K562 (cell line): ENCODE data around the gene ANKRD36B. TPM values are rescaled to one million over a fixed set of nuclear protein-coding genes. Genes with fewer than 3 reads are reported as not detected.
"Not testable (repeated sequence)": the region's sequence is repeated elsewhere in the genome, so short reads cannot be mapped to it uniquely, and the experiment has no call there.

ENCODE experiments used
- ATAC-seq: fragments of 200-7000 bp; cut with Tn5 transposase; 3 replicates; pipeline ENCODE4 v1.9.1; 2020; ENCODE audit warnings: moderate library complexity
- BruUV-seq: library from RNA; stranded (reverse); fragments of 400-500 nt; replicated peaks from 2 replicates; lab custom pipeline; 2021; lab: Mats Ljungman, UMichigan
- CTCF ChIA-PET: fragments of 300-600 bp; formaldehyde crosslinking; extraction: SDS; loops from one replicate; lab custom pipeline; 2021; ENCODE audit warnings: low intra/inter-chr PET ratio; lab: Yijun Ruan, JAX
- POLR2A ChIA-PET: fragments of 300-600, 350-650 bp; sonication (Branson Sonifier 250); formaldehyde crosslinking; extraction: SDS; loops from one replicate; lab custom pipeline; 2021; ENCODE audit warnings: antibody characterized with exemption, inconsistent platforms; lab: Yijun Ruan, JAX
- DNase-seq, 4 experiments: peaks; one replicate each; pipeline versions ENCODE4 v3.0.0 to v3.0.0-alpha.2; 2011 to 2018; ENCODE audit warnings: low spot score in 3 of 4, mixed read lengths in 3 of 4; ENCODE audit errors: extremely low read depth in 1 of 4
- FAIRE-seq: peaks from 2 replicates; lab custom pipeline; 2011; peaks lifted over from hg19 to GRCh38; lab: Jason Lieb, UNC
- H2AFZ ChIP-seq: 2 replicates; pipeline ENCODE4 v1.6.0; 2011; ENCODE audit warnings: low read depth, low read length, control low read depth, inconsistent platforms
- H3K27ac ChIP-seq: fragments of 200-600 bp; 3 replicates; pipeline ENCODE4 v1.8.0; 2011; ENCODE audit warnings: low read depth, mild to moderate bottlenecking, control low read depth, inconsistent platforms, low read length, moderate library complexity, mixed read lengths; ENCODE audit errors: extremely low read depth
- H3K27me3 ChIP-seq, 2 experiments: fragments of 300-600 bp in 1 of 2; 2 replicates in 1 of 2; 3 replicates in 1 of 2; pipeline versions ENCODE4 v1.6.0 to v1.8.0; 2011; ENCODE audit warnings: inconsistent platforms in 2 of 2, low read length in 2 of 2, mild to moderate bottlenecking in 1 of 2, mixed read lengths in 1 of 2, moderate library complexity in 1 of 2; ENCODE audit not compliant: control insufficient read depth in 2 of 2, insufficient read depth in 2 of 2
- H3K36me3 ChIP-seq: fragments of 300-600 bp; 3 replicates; pipeline ENCODE4 v1.8.0; 2011; ENCODE audit warnings: mild to moderate bottlenecking, low read length, inconsistent platforms; ENCODE audit not compliant: control insufficient read depth, insufficient read depth
- H3K4me1 ChIP-seq, 2 experiments: fragments of 200-600 bp in 1 of 2; replicated peaks in 1 of 2; 2 replicates in 1 of 2; 3 replicates in 1 of 2; pipeline versions ENCODE4 v1.5.1 to v1.8.0; 2011; ENCODE audit warnings: inconsistent platforms in 2 of 2, low read length in 2 of 2, mild to moderate bottlenecking in 1 of 2, mixed read lengths in 1 of 2, moderate library complexity in 1 of 2; ENCODE audit not compliant: control insufficient read depth in 2 of 2, insufficient read depth in 2 of 2
- H3K4me2 ChIP-seq: 2 replicates; pipeline ENCODE4 v1.6.1; 2011; ENCODE audit warnings: low read length, control low read depth, inconsistent platforms, mixed read lengths; ENCODE audit not compliant: insufficient read depth
- H3K4me3 ChIP-seq: fragments of 200-600 bp; sonication (generic), shearing (Covaris generic); 2 replicates; pipeline ENCODE4 v1.5.1; 2016; ENCODE audit warnings: control low read depth, inconsistent platforms
- H3K79me2 ChIP-seq: fragments of 200-600 bp; 3 replicates; pipeline ENCODE4 v1.8.0; 2011; ENCODE audit warnings: low read length, inconsistent platforms; ENCODE audit not compliant: control insufficient read depth, insufficient read depth
- H3K9ac ChIP-seq, 2 experiments: 2 replicates each; pipeline versions ENCODE4 v1.6.0 to v1.6.1; 2011; ENCODE audit warnings: low read depth in 2 of 2, low read length in 2 of 2, control low read depth in 1 of 2, inconsistent platforms in 1 of 2, mild to moderate bottlenecking in 1 of 2, mixed read lengths in 1 of 2; ENCODE audit not compliant: insufficient read depth in 1 of 2
- H3K9me1 ChIP-seq: one replicate; pipeline ENCODE4 v1.6.0; 2011; ENCODE audit warnings: inconsistent platforms, mild to moderate bottlenecking, low read length, moderate library complexity; ENCODE audit not compliant: control insufficient read depth, insufficient read depth
- H3K9me3 ChIP-seq: replicated peaks from 2 replicates; pipeline ENCODE4 v1.5.1; 2011; ENCODE audit warnings: low read depth, low read length, inconsistent platforms; ENCODE audit not compliant: control insufficient read depth, insufficient read depth
- H4K20me1 ChIP-seq: replicated peaks from 2 replicates; pipeline ENCODE4 v1.6.1; 2011; ENCODE audit warnings: low read length, inconsistent platforms, mixed read lengths; ENCODE audit not compliant: control insufficient read depth, insufficient read depth
- ARID2 ChIP-seq: fragments of 450-650 bp; IDR thresholded peaks from 2 replicates; pipeline ENCODE4 v1.6.1; 2017; ENCODE audit warnings: antibody characterized with exemption, mild to moderate bottlenecking
- CTBP1 ChIP-seq: fragments of 450-650 bp; IDR thresholded peaks from 2 replicates; pipeline ENCODE4 v1.6.1; 2016; ENCODE audit warnings: borderline replicate concordance
- GATAD2B ChIP-seq: fragments of 450-650 bp; IDR thresholded peaks from 2 replicates; pipeline ENCODE4 v1.6.1; 2017; ENCODE audit warnings: mild to moderate bottlenecking, borderline replicate concordance
- KLF1 ChIP-seq: fragments of 450-650 bp; IDR thresholded peaks from 2 replicates; pipeline ENCODE4 v1.6.1; 2016; ENCODE audit warnings: missing genetic modification characterization, missing compliant biosample characterization
- MAX ChIP-seq: sonication (generic); formaldehyde crosslinking; IDR thresholded peaks from 2 replicates; pipeline ENCODE4 v1.9.0; 2022; ENCODE audit warnings: mild to moderate bottlenecking, missing genetic modification reagents
- PKNOX1 ChIP-seq: fragments of 450-650 bp; IDR thresholded peaks from 2 replicates; pipeline ENCODE4 v1.6.1; 2016
- RBFOX2 ChIP-seq: fragments of 200-400 bp; formaldehyde crosslinking; IDR thresholded peaks from 2 replicates; pipeline ENCODE4 v1.6.1; 2017; ENCODE audit warnings: low read depth, mild to moderate bottlenecking, low read length, moderate library complexity
- SIN3B ChIP-seq: fragments of 450-650 bp; IDR thresholded peaks from 2 replicates; pipeline ENCODE4 v1.6.1; 2017; ENCODE audit warnings: low read depth, mild to moderate bottlenecking, moderate library complexity
- ZBTB40 ChIP-seq, 2 experiments: fragments of 450-650 bp in 1 of 2; sonication (generic) in 1 of 2; formaldehyde crosslinking in 1 of 2; IDR thresholded peaks; 2 replicates each; pipeline versions ENCODE4 v1.7.1 to v1.9.0; 2016 to 2022; ENCODE audit warnings: inconsistent platforms in 1 of 2, mild to moderate bottlenecking in 1 of 2, missing genetic modification reagents in 1 of 2
- WGBS: fragments of 100-300 bp; shearing (Covaris generic); methylation state at CpG from one replicate; pipeline ENCODE4 v1.1.6; 2016; ENCODE audit warnings: low coverage, mixed read lengths; ENCODE audit not compliant: insufficient coverage; ENCODE audit errors: missing lambda C conversion rate; 5-methylcytosine and 5-hydroxymethylcytosine counted together
- in situ Hi-C: fragments of 300-500 bp; cut with MboI; formaldehyde crosslinking; loops from 4 replicates; pipeline ENCODE4 v1.15.0; 2018; ENCODE audit warnings: inconsistent platforms, mixed read lengths
- intact Hi-C: fragments of 100-400 bp; cut with micrococcal nuclease; formaldehyde crosslinking; loops from 2 replicates; pipeline ENCODE4 v1.14.2; 2022
- polyA plus RNA-seq, 8 experiments: library from polyadenylated mRNA; depleted of rRNA in 4 of 8; stranded (reverse) in 5 of 8; unstranded in 3 of 8; fragments of >200 nt; fragmentation: Nextera tagmentation in 2 of 8; fragmentation: Illumina TruSeq in 1 of 8; extraction: Ambion mirVana in 2 of 8; extraction: Trizol in 1 of 8; gene quantifications; 2 replicates each; pipeline versions ENCODE4 v1.2.1 to v1.2.3, GENCODE V29; 2011 to 2014; ENCODE audit warnings: inconsistent platforms in 1 of 8, missing spikeins in 1 of 8
- total RNA-seq, 7 experiments: library from RNA; depleted of rRNA in 6 of 7; stranded (reverse); fragments of >200 nt in 6 of 7; fragmentation: Illumina TruSeq in 2 of 7; extraction: Trizol in 2 of 7; gene quantifications; 2 replicates each; pipeline versions ENCODE4 v1.2.1 to v1.2.3, GENCODE V29; 2011 to 2021; ENCODE audit warnings: low replicate concordance in 1 of 7

Gene ANKRD36B
- total and polyA plus RNA-seq, 9 of the 15 experiments (the other 6 are each of a cell fraction or from before 2014, with no cell fraction given) = 7.6 to 40.9 (median 13.3) TPM

- Histone ChIP-seq H3K9ac (peak overlapping the region; percentile 77 to 90), H3K4me2 (peak overlapping the region; percentile 82), H3K4me3 (peak overlapping the region; percentile 56), H3K27ac (peak overlapping the region; percentile 77; the same call in 2 of the 3 replicates), H2AFZ (peak overlapping the region; percentile 99)
- H4K20me1 ChIP-seq; BruUV-seq; H3K4me1 ChIP-seq; H3K79me2 ChIP-seq; H3K27me3 ChIP-seq; H3K9me1 ChIP-seq; H3K9me3 ChIP-seq; in situ Hi-C loops; H3K36me3 ChIP-seq; TF ChIP-seq ZBTB40 (CRISPR knock-in tag; IDR thresholded peaks at IDR 0.05): not testable (repeated sequence)
- ATAC-seq = peak; percentile 70
- intact Hi-C loops = loop anchor here (1.0 to 10.0 kb wide), 5 partner anchors 54 to 794 kb away; partner anchors contain the start of genes ACTR1B and COX5B
- WGBS = 4% methylated on average over 22 of the region's 33 CpGs
- POLR2A ChIA-PET = interaction anchor here (0.6 to 2.1 kb wide), 4 partner anchors 67 to 108 kb away, joined by 3 to 8 read pairs (median 6); partner anchors contain the start of gene ACTR1B
- CTCF ChIA-PET = interaction anchor here (0.6 to 3.5 kb wide), 11 partner anchors 55 to 794 kb away, joined by 3 to 198 read pairs (median 3); partner anchors contain the start of gene COX5B
- FAIRE-seq = peak; percentile 63
- DNase-seq = peak; percentile 36 to 88 (median 38)
- TF ChIP-seq MAX (CRISPR knock-in tag) = peak; percentile 72
- peak; percentile 36; the same call in 1 of the 2 replicates for TF ChIP-seq ZBTB40 (IDR thresholded peaks at IDR 0.05)
- TF ChIP-seq SIN3B = peak; percentile 28; the same call in 1 of the 2 replicates
- 0 out of 2 replicates have a peak, but pooled peaks have one; percentile 25 for TF ChIP-seq GATAD2B
- 0 out of 2 replicates have a peak, but pooled peaks have one; percentile 45 for TF ChIP-seq KLF1
- TF ChIP-seq PKNOX1 = peak; percentile 59
- peak; percentile 99 for TF ChIP-seq ARID2
- peak; percentile 51 for TF ChIP-seq RBFOX2
- 0 out of 2 replicates have a peak, but pooled peaks have one; percentile 28 for TF ChIP-seq CTBP1
These were observed 1.1 kb upstream of the ANKRD36B start for GRCh38 chr2:97590515-97591394.
